ENCODE measurements around the gene TRMT5. TPM values are rescaled to one million over a fixed set of nuclear protein-coding genes. Genes with fewer than 3 reads are reported as not detected.

Gene TRMT5
- total RNA-seq, 1 donor from 2014 or later = 13.2 TPM

DNA sequence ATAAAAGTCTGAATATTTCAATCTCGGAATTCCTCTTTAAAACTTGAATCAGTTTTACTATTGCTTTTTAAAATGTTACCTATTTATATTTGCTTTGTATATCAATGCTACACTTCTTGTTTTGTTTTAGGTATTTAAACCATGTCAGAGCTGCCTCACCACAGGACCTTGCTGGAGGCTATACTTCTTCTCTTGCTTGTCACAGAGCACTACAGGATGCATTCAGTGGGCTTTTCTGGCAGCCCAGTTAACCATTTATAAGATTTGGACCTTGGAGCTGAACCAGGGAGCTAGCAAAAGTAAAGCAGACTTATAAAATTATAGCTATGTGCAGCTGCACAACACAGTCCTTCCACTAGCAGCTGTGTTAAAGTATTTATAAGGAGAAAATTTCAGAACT, 12.8 kb downstream of the TRMT5 start:
- intact Hi-C loops (cut with micrococcal nuclease) = no loop called here
- DNase-seq (no peak), ATAC-seq (ENCODE audit: low read depth) (no peak)
- Mint-ChIP-seq H3K27me3 (no peaks in the 10 kb centered on the region), H3K4me3 (no peak overlapping the region), H3K36me3 (ENCODE audit: low read depth) (peaks cover 13% of the 10 kb centered on the region), H3K27ac (no peak overlapping the region), H3K9me3 (no peaks in the 10 kb centered on the region), H3K4me1 (peaks cover 3% of the 10 kb centered on the region)
- CTCF ChIA-PET = no interaction called here
- POLR2A ChIA-PET = interaction anchor here (1.5 kb wide), 1 partner anchor 13 kb away, joined by 5 read pairs; the partner anchor contains the start of genes SLC38A6 and TRMT5
- TF ChIP-seq, protein P1, sequence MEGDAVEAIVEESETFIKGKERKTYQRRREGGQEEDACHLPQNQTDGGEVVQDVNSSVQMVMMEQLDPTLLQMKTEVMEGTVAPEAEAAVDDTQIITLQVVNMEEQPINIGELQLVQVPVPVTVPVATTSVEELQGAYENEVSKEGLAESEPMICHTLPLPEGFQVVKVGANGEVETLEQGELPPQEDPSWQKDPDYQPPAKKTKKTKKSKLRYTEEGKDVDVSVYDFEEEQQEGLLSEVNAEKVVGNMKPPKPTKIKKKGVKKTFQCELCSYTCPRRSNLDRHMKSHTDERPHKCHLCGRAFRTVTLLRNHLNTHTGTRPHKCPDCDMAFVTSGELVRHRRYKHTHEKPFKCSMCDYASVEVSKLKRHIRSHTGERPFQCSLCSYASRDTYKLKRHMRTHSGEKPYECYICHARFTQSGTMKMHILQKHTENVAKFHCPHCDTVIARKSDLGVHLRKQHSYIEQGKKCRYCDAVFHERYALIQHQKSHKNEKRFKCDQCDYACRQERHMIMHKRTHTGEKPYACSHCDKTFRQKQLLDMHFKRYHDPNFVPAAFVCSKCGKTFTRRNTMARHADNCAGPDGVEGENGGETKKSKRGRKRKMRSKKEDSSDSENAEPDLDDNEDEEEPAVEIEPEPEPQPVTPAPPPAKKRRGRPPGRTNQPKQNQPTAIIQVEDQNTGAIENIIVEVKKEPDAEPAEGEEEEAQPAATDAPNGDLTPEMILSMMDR (IDR thresholded peaks at IDR 0.05) = no peak

DNA sequence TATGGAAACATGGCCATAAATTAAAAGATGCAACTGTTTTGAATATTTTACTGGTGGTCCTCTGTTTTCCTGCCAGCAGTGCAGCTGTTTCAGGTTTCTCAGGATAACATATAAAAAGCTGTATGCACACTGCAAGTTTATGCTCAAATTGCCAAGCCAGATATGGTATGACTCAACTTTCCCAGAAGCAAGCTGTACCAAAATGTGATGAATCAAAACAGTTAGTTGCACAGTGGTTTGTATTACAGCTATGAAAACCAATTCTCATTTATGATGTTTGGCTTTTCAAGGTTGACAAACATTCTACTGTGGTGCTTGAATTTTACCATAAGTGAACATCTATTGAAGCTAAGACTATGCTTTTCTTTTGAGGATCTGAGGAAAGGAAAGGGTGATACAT, 15.5 kb downstream of the TRMT5 start:
- CTCF ChIA-PET = interaction anchor here (1.1 kb wide), 1 partner anchor 60 kb away, joined by 3 read pairs; no protein-coding TSS in a partner anchor

DNA sequence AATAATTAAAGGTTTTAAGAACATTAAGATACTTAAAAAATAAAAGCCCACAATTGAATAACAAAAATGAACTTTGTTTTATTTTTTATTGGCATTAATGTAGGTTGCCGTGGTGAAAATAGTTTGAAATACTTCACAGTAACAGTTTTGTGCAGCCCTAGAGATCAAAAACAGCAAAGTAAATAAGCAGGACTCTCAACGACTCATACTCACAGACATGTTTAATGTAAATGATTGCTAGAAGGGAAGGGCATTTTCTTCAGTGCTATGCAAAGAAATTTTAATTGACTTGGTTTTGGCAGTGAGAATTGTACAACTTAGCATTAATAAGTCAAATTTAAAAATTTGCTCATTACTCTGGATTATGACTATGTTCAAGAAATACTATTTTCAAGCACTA, 16.0 kb downstream of the TRMT5 start:
- Mint-ChIP-seq H3K4me1 (peaks cover 3% of the 10 kb centered on the region), H3K4me3 (no peak overlapping the region), H3K9me3 (peaks cover 8% of the 10 kb centered on the region), H3K27me3 (no peaks in the 10 kb centered on the region), H3K36me3 (ENCODE audit: low read depth) (peaks cover 13% of the 10 kb centered on the region), H3K27ac (no peak overlapping the region)
- ChIA-PET CTCF (no interaction called here), POLR2A (interaction anchor here (0.6 kb wide), 1 partner anchor 15 kb away, joined by 5 read pairs; no protein-coding TSS in a partner anchor)
- ATAC-seq (ENCODE audit: low read depth) (no peak), DNase-seq (no peak)
- intact Hi-C loops (cut with micrococcal nuclease) = no loop called here
- TF ChIP-seq, protein P1 (IDR thresholded peaks at IDR 0.05) = no peak

More for the DNA sequence above, 15.5 kb downstream of the TRMT5 start:
- ATAC-seq (ENCODE audit: low read depth) = no peak
- DNase-seq = no peak
- H3K9me3 Mint-ChIP-seq = peaks cover 3% of the 10 kb centered on the region
- intact Hi-C loops (cut with micrococcal nuclease) = no loop called here
- H3K36me3 Mint-ChIP-seq (ENCODE audit: low read depth) = peaks cover 8% of the 10 kb centered on the region
- POLR2A ChIA-PET = interaction anchor here (0.6 kb wide), 1 partner anchor 14 kb away, joined by 5 read pairs; no protein-coding TSS in a partner anchor
- no peaks in the 10 kb centered on the region for H3K27me3 Mint-ChIP-seq
- no peak overlapping the region for H3K27ac Mint-ChIP-seq
- peaks cover 3% of the 10 kb centered on the region for H3K4me1 Mint-ChIP-seq
- H3K4me3 Mint-ChIP-seq = no peak overlapping the region
- TF ChIP-seq, protein P1 (IDR thresholded peaks at IDR 0.05) = no peak

DNA sequence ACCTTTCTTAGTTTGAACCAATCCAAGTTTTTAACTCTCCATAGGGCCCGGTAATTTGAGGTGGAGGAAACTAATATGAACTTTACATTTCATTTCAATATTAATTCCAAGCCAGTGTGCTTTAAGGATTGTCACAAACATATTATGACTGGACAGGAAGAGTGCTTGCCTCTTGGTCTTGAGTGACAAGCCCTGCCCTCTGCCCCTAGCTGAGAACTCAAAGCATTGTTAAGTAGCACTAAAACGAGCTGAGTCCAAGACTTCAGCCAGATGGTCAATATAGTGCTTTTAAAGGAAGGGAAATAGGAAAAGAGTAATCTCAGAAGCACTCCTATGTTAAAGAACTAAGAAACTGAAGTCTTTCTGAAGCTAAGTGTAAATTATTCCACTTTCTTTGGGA, 17.1 kb downstream of the TRMT5 start:
- TF ChIP-seq, protein P1 (IDR thresholded peaks at IDR 0.05) = no peak
- peaks cover 3% of the 10 kb centered on the region for H3K4me1 Mint-ChIP-seq
- ChIA-PET POLR2A (no interaction called here), CTCF (no interaction called here)
- no peak overlapping the region for H3K4me3 Mint-ChIP-seq
- ATAC-seq (ENCODE audit: low read depth) (no peak), DNase-seq (no peak)
- H3K27ac Mint-ChIP-seq = no peak overlapping the region
- no peaks in the 10 kb centered on the region for H3K27me3 Mint-ChIP-seq
- H3K9me3 Mint-ChIP-seq = peaks cover 15% of the 10 kb centered on the region
- intact Hi-C loops (cut with micrococcal nuclease) = no loop called here
- peaks cover 23% of the 10 kb centered on the region for H3K36me3 Mint-ChIP-seq (ENCODE audit: low read depth)

DNA sequence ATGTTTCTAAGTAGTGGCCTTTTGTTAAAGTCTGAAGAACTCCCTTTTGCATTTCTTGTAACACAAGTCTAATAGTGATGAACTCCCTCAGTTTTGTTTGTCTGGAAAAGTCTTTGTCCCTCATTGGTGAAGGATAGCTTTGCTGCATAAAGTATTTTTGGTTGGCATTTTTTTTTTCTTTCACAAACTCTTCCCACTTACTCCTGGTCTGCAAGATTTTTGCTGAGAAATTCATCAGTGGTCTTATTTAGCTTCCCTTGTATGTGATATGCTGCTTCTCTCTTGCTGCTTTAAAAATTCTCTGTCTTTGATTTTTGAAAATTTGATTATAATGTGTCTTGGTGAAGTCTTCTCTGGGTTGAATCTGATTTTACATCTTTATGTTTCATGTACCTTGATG, 22.7 kb downstream of the TRMT5 start:
- H3K4me1 Mint-ChIP-seq = no peaks in the 10 kb centered on the region
- TF ChIP-seq, protein P1 (IDR thresholded peaks at IDR 0.05) = no peak
- ATAC-seq (ENCODE audit: low read depth) (no peak), DNase-seq (no peak)
- no peaks in the 10 kb centered on the region for H3K27me3 Mint-ChIP-seq
- H3K9me3 Mint-ChIP-seq = peaks cover 36% of the 10 kb centered on the region
- CTCF ChIA-PET = no interaction called here
- H3K36me3 Mint-ChIP-seq (ENCODE audit: low read depth) = peaks cover 55% of the 10 kb centered on the region
- intact Hi-C loops (cut with micrococcal nuclease) = no loop called here
- no peak overlapping the region for H3K4me3 Mint-ChIP-seq
- POLR2A ChIA-PET = interaction anchor here (0.8 kb wide), 1 partner anchor 877 kb away, joined by 6 read pairs; no protein-coding TSS in a partner anchor
- H3K27ac Mint-ChIP-seq = no peak overlapping the region

Data from activated B cell treated with CpG ODN at 0.5 μM for 24 hours (primary cell).